Neural cell (in vitro differentiated cells): ENCODE results near the gene PGBD1. TPM values are rescaled to one million over a fixed set of nuclear protein-coding genes. Genes with fewer than 3 reads are reported as not detected.
"Not testable (repeated sequence)": the region's sequence is repeated elsewhere in the genome, so short reads cannot be mapped to it uniquely, and the experiment has no call there.

Experiments used
- H2AFZ ChIP-seq: fragments of 200-600, 300-800 bp; sonication (generic), shearing (Covaris generic); 2 replicates; pipeline ENCODE4 v1.6.0; 2014; ENCODE audit warnings: low read depth, mild to moderate bottlenecking, antibody characterized with exemption, low read length, moderate library complexity
- H3F3A ChIP-seq: fragments of 200-600 bp; shearing (Covaris generic); 2 replicates; pipeline ENCODE4 v1.6.1; 2016; ENCODE audit warnings: mild to moderate bottlenecking, moderate library complexity, mixed read lengths, antibody characterized with exemption, low read length; ENCODE audit not compliant: insufficient read depth, poor library complexity, severe bottlenecking
- H3K27ac ChIP-seq: fragments of 200-600, 300-800 bp; sonication (generic), shearing (Covaris generic); 2 replicates; pipeline ENCODE4 v1.5.1; 2014; ENCODE audit warnings: mild to moderate bottlenecking, low read length, moderate library complexity
- H3K27me3 ChIP-seq: fragments of 300-800, 200-600 bp; sonication (generic), shearing (Covaris generic); 2 replicates; pipeline ENCODE4 v1.6.0; 2014; ENCODE audit warnings: mild to moderate bottlenecking, low read depth, low read length, moderate library complexity; ENCODE audit not compliant: insufficient read depth
- H3K36me3 ChIP-seq: fragments of 300-800, 200-600 bp; sonication (generic), shearing (Covaris generic); 2 replicates; pipeline ENCODE4 v1.5.1; 2014; ENCODE audit warnings: mild to moderate bottlenecking, antibody characterized with exemption, low read length, moderate library complexity; ENCODE audit not compliant: insufficient read depth
- H3K4me2 ChIP-seq: fragments of 300-800, 200-600 bp; sonication (generic), shearing (Covaris generic); 2 replicates; pipeline ENCODE4 v1.6.0; 2014; ENCODE audit warnings: mild to moderate bottlenecking, low read length
- H3K4me3 ChIP-seq: fragments of 300-800, 200-600 bp; sonication (generic), shearing (Covaris generic); 2 replicates; pipeline ENCODE4 v1.5.1; 2014; ENCODE audit warnings: mild to moderate bottlenecking, low read length, moderate library complexity
- H3K79me2 ChIP-seq: fragments of 200-600 bp; shearing (Covaris generic); replicated peaks from 2 replicates; pipeline ENCODE4 v1.6.0; 2014; ENCODE audit warnings: mild to moderate bottlenecking, low read length, moderate library complexity; ENCODE audit not compliant: insufficient read depth
- H3K9ac ChIP-seq: fragments of 300-800, 200-600 bp; sonication (generic), shearing (Covaris generic); 2 replicates; pipeline ENCODE4 v1.6.1; 2016; ENCODE audit warnings: mild to moderate bottlenecking, low read length, mixed read lengths
- H3K9me2 ChIP-seq: fragments of 200-600 bp; shearing (Covaris generic); 2 replicates; pipeline ENCODE4 v1.6.1; 2016; ENCODE audit warnings: mild to moderate bottlenecking, low read length, mixed read lengths; ENCODE audit not compliant: insufficient read depth
- H3K9me3 ChIP-seq: fragments of 200-600, 300-800 bp; sonication (generic), shearing (Covaris generic); 2 replicates; pipeline ENCODE4 v1.6.1; 2016; ENCODE audit warnings: mild to moderate bottlenecking, mixed run types, low read length, moderate library complexity, mixed read lengths
- H4K20me1 ChIP-seq: fragments of 200-600 bp; shearing (Covaris generic); 2 replicates; pipeline ENCODE4 v1.6.1; 2016; ENCODE audit warnings: mild to moderate bottlenecking, mixed run types; ENCODE audit not compliant: insufficient read depth
- CTCF ChIP-seq: fragments of 450-650 bp; IDR thresholded peaks from 2 replicates; pipeline ENCODE4 v1.5.1; 2014; ENCODE audit warnings: antibody characterized with exemption, mild to moderate bottlenecking, moderate library complexity; ENCODE audit not compliant: poor library complexity, severe bottlenecking
- EP300 ChIP-seq: fragments of 450-650 bp; conservative IDR thresholded peaks from 2 replicates; pipeline ENCODE4 v1.6.1; 2014; ENCODE audit warnings: antibody characterized with exemption, mild to moderate bottlenecking, moderate library complexity; ENCODE audit not compliant: poor library complexity, severe bottlenecking
- EZH2 ChIP-seq: fragments of 200-600, 300-800 bp; shearing (Covaris generic), sonication (generic); IDR thresholded peaks from 2 replicates; pipeline ENCODE4 v1.6.1; 2014; ENCODE audit warnings: antibody characterized with exemption, low read length, borderline replicate concordance, mild to moderate bottlenecking; ENCODE audit not compliant: insufficient read depth, poor library complexity, severe bottlenecking
- MXI1 ChIP-seq: fragments of 450-650 bp; conservative IDR thresholded peaks from 2 replicates; pipeline ENCODE4 v1.6.1; 2014; ENCODE audit warnings: antibody characterized with exemption, mild to moderate bottlenecking; ENCODE audit not compliant: poor library complexity, severe bottlenecking
- POLR2AphosphoS5 ChIP-seq: IDR thresholded peaks from 2 replicates; pipeline ENCODE4 v1.6.1; 2012
- RAD21 ChIP-seq: fragments of 450-650 bp; conservative IDR thresholded peaks from 2 replicates; pipeline ENCODE4 v1.6.1; 2014; ENCODE audit warnings: antibody characterized with exemption, mild to moderate bottlenecking, moderate library complexity
- REST ChIP-seq: IDR thresholded peaks from 2 replicates; pipeline ENCODE4 v1.6.1; 2012; ENCODE audit warnings: borderline replicate concordance
- SMC3 ChIP-seq: fragments of 450-650 bp; conservative IDR thresholded peaks from 2 replicates; pipeline ENCODE4 v1.6.1; 2014; ENCODE audit warnings: antibody characterized with exemption, mild to moderate bottlenecking, moderate library complexity; ENCODE audit not compliant: poor library complexity
- TAF1 ChIP-seq: IDR thresholded peaks from 2 replicates; pipeline ENCODE4 v1.6.1; 2012; ENCODE audit warnings: low read depth
- polyA plus RNA-seq: library from polyadenylated mRNA; depleted of rRNA; stranded (reverse); fragments of >200 nt; gene quantifications from 2 replicates; pipeline ENCODE4 v1.2.3, GENCODE V29; 2014

Gene PGBD1
- polyA plus RNA-seq, 1 donor from 2014 or later: 32.3 TPM

DNA sequence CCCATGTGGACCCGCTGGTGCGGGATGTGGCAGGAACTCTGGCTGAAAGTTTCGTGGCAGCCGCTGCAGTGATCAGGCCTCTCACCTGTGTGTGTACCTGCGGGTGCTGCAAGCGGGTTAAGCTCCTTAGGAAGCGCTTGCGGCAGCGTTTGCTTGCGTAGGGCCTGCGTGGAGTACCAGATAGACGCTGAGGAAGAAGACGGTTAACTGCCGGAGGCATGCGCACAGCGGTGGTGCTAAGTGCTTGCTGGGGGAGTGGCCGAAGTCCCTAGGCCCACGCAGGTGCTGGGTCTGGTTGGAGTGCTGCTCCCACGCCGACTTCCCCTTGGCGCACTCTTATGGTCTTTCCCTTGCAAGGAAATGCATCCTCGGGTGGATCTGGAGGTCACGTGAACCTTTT lies 31.6 kb downstream of the PGBD1 start:
- no peak overlapping the region for H2AFZ ChIP-seq
- H3K4me3 ChIP-seq: no peak overlapping the region
- no peak for TF ChIP-seq CTCF
- TF ChIP-seq EP300: no peak
- no peak for TF ChIP-seq TAF1
- no peak for TF ChIP-seq REST
- TF ChIP-seq EZH2: no peak
- no peak for TF ChIP-seq RAD21
- no peak for TF ChIP-seq SMC3
- TF ChIP-seq POLR2AphosphoS5: no peak
- TF ChIP-seq MXI1: no peak
- H3F3A ChIP-seq: no peaks in the 10 kb centered on the region
- no peaks in the 10 kb centered on the region for H3K79me2 ChIP-seq
- H3K9me2 ChIP-seq: no peaks in the 10 kb centered on the region
- H3K4me2 ChIP-seq: no peak overlapping the region
- no peaks in the 10 kb centered on the region for H3K36me3 ChIP-seq
- no peak overlapping the region for H3K27ac ChIP-seq
- H3K27me3 ChIP-seq: no peaks in the 10 kb centered on the region
- H3K9me3 ChIP-seq: no peaks in the 10 kb centered on the region
- no peaks in the 10 kb centered on the region for H4K20me1 ChIP-seq
- H3K9ac ChIP-seq: no peak overlapping the region

GRCh38 chr6:28315628-28316027 lies 34.3 kb downstream of the PGBD1 start:
- no peak overlapping the region for H3K4me3 ChIP-seq
- H3K9me3 ChIP-seq: no peaks in the 10 kb centered on the region
- no peaks in the 10 kb centered on the region for H3K79me2 ChIP-seq

DNA sequence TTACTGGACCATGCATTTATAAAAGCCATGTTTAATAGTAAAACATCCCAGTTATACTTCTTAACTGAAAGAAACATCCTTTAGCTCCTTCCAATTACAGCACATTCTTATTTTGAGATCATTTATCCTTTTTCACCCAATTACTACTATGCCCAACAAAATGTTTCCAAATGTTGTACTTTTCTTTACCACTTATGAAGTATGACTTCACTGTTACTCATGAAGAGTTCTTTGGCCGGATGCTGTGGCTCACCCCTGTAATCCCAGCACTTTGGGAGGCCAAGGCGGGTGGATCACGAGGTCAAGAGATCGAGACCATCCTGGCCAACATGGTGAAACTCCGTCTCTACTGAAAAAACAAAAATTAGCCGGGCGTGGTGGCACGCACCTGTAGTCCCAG lies 36.5 kb downstream of the PGBD1 start:
- H3K27ac ChIP-seq, H2AFZ ChIP-seq, H3F3A ChIP-seq, H3K79me2 ChIP-seq, H4K20me1 ChIP-seq, H3K4me2 ChIP-seq, H3K36me3 ChIP-seq, H3K9me3 ChIP-seq, H3K4me3 ChIP-seq, H3K9ac ChIP-seq, H3K27me3 ChIP-seq, H3K9me2 ChIP-seq: not testable (repeated sequence)

More at GRCh38 chr6:28315628-28316027, 34.3 kb downstream of the PGBD1 start:
- H4K20me1 ChIP-seq: no peaks in the 10 kb centered on the region
- H3K9ac ChIP-seq: no peak overlapping the region
- TF ChIP-seq MXI1 (no peak), POLR2AphosphoS5 (no peak)
- no peak overlapping the region for H2AFZ ChIP-seq
- H3K27me3 ChIP-seq: no peaks in the 10 kb centered on the region
- H3K36me3 ChIP-seq: no peaks in the 10 kb centered on the region
- H3K27ac ChIP-seq: no peak overlapping the region
- no peaks in the 10 kb centered on the region for H3K9me2 ChIP-seq
- H3F3A ChIP-seq: no peaks in the 10 kb centered on the region
- H3K4me2 ChIP-seq: no peak overlapping the region
